Adrenal gland (tissue), 12 donors: Measurements from ENCODE around the gene C15orf39. TPM values are rescaled to one million over a fixed set of nuclear protein-coding genes. Genes with fewer than 3 reads are reported as not detected.
A peak's percentile ranks its signal among the peaks of the same experiment; 100 is the strongest.

ENCODE experiments used
- DNase-seq, 7 donors: peaks; one replicate each; pipeline ENCODE4 v3.0.0-alpha.2; 2019 to 2020
- H3K27ac ChIP-seq, 5 donors: fragments of 200-600 bp; sonication (generic) in 4 of 5; 1 replicate in 3 of 5; 2 replicates in 2 of 5; pipeline versions ENCODE4 v1.5.1 to v1.8.0; 2016 to 2020; ENCODE audit warnings: mild to moderate bottlenecking in 1 of 5
- H3K27me3 ChIP-seq: fragments of 200-600 bp; 2 replicates; pipeline ENCODE4 v1.8.0; 2021
- H3K36me3 ChIP-seq, 2 donors: fragments of 200-600 bp; replicated peaks in 1 of 2; 1 replicate in 1 of 2; 2 replicates in 1 of 2; pipeline versions ENCODE4 v1.5.1 to v1.8.0; 2018 to 2022
- H3K4me1 ChIP-seq, 2 donors: fragments of 200-600 bp; replicated peaks in 1 of 2; 1 replicate in 1 of 2; 2 replicates in 1 of 2; pipeline versions ENCODE4 v1.5.1 to v1.8.0; 2018 to 2021
- H3K4me3 ChIP-seq, 4 donors: fragments of 200-600 bp; sonication (generic) in 3 of 4; one replicate each; pipeline ENCODE4 v1.5.1; 2016 to 2018
- H3K9me3 ChIP-seq, 3 donors: fragments of 200-600 bp; sonication (generic) in 1 of 3; replicated peaks in 1 of 3; 1 replicate in 2 of 3; 2 replicates in 1 of 3; pipeline versions ENCODE4 v1.5.1 to v1.8.0; 2016 to 2021
- POLR2A ChIP-seq, 2 donors: fragments of 450-650 bp; IDR thresholded peaks; one replicate each; pipeline ENCODE4 v1.6.1; 2017; ENCODE audit warnings: antibody characterized with exemption in 2 of 2, mild to moderate bottlenecking in 2 of 2, moderate library complexity in 1 of 2
- WGBS, 4 donors: extraction: QIAGEN DNeasy Blood & Tissue Kit in 2 of 4; methylation state at CpG; one replicate each; pipeline versions ENCODE4 v1.1.5 to v1.1.7; 2013 to 2017; 5-methylcytosine and 5-hydroxymethylcytosine counted together
- intact Hi-C, 2 donors: fragments of 100-400 bp; cut with DNase I; formaldehyde crosslinking; loops; one replicate each; pipeline versions ENCODE4 v1.14.1 to v1.15.0; 2022 to 2023
- polyA plus RNA-seq, 3 donors: library from polyadenylated mRNA; stranded (reverse); fragments of 200-250 nt in 2 of 3; fragments of 350-450 nt in 1 of 3; fragmentation: Illumina TruSeq in 1 of 3; extraction: RNeasy Lipid Tissue Mini Kit (QIAGEN cat#74804) in 1 of 3; gene quantifications; one replicate each; pipeline ENCODE4 v1.2.3, GENCODE V29; 2013 to 2014
- total RNA-seq, 9 donors: library from RNA; depleted of rRNA in 4 of 9; stranded (reverse); fragments of >200 nt in 4 of 9; fragments of 120-200 nt in 1 of 9; fragmentation: NEBNext Ultra II Directional in 1 of 9; extraction: Animal tissue kit (Norgen Biotek cat#: 25700) in 1 of 9; gene quantifications; one replicate each; pipeline versions ENCODE4 v1.1.0 to v1.2.4, GENCODE V29; 2013 to 2023
- TF ChIP-seq, protein P1 (sequence below), 6 experiments: fragments of 450-650 bp in 4 of 6; fragments of 200-600 bp in 2 of 6; sonication (generic) in 1 of 6; IDR thresholded peaks; 1 replicate in 5 of 6; 2 replicates in 1 of 6; pipeline versions ENCODE4 v1.5.1 to v1.8.0; 2016 to 2021; ENCODE audit warnings: antibody characterized with exemption in 6 of 6, mild to moderate bottlenecking in 2 of 6, moderate library complexity in 1 of 6
- donor health status: healthy with polysubstance abuse.
- donor health status: Bipolar disorder and iron deficiency.
- donor health status: DM: yes; HTN: yes; CAD: no.
- donor health status: DM: no; HTN: no; CAD: no.
- donor health status: DM: no; HTN: no; CAD: no.
- donor health status: DM: yes; HTN: yes; CAD: no.

Gene C15orf39
- total and polyA plus RNA-seq, 12 donors, result 5.6 to 50.6 (median 29.8) TPM

DNA sequence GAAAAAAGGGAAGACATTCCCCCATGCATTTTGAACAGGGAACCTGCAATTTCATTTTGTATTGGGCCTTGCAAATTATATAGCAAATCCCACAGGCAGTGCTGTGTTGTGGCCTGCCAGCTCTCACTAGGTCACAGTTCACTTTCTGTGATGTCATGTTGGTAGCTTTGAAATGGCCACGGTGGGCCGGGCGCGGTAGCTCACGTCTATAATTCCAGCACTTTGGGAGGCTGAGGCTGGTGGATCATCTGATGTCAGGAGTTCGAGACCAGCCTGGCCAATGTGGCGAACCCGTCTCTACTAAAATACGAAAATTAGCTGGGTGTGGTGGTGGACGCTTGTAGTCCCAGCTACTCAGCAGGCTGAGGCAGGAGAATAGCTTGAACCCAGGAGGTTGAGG lies 27.0 kb upstream of the C15orf39 start:
- no peak overlapping the region for H3K27ac ChIP-seq

DNA sequence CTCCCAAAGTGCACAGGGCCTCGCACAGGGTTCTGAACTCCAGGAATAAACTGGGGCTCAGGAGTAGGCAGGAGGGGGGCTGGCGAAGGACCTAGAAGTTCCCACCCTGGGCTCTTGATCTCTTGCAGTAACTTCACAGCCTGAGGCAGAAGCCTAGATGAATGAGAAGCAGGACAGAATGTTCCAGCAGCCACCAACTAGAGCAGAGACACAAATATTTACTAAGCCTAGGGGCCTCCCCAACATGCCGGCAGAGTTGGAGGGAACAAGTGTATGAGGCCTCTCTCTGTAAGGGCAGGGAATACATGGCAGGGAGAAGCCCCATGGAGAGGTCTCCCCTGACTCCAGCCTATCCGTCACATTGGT lies 25.3 kb upstream of the C15orf39 start:
- Histone ChIP-seq H3K4me3 (no peak overlapping the region), H3K9me3 (no peaks in the 10 kb centered on the region), H3K27me3 (no peaks in the 10 kb centered on the region), H3K4me1 (peaks cover 6 to 14% of the 10 kb centered on the region in 2 donors), H3K27ac (no peak overlapping the region), H3K36me3 (no peaks in the 10 kb centered on the region)
- no peak for DNase-seq
- 83 to 91% (median 89%) methylated on average over 4 of the region's 4 CpGs for WGBS, 4 donors
- TF ChIP-seq, protein P1, sequence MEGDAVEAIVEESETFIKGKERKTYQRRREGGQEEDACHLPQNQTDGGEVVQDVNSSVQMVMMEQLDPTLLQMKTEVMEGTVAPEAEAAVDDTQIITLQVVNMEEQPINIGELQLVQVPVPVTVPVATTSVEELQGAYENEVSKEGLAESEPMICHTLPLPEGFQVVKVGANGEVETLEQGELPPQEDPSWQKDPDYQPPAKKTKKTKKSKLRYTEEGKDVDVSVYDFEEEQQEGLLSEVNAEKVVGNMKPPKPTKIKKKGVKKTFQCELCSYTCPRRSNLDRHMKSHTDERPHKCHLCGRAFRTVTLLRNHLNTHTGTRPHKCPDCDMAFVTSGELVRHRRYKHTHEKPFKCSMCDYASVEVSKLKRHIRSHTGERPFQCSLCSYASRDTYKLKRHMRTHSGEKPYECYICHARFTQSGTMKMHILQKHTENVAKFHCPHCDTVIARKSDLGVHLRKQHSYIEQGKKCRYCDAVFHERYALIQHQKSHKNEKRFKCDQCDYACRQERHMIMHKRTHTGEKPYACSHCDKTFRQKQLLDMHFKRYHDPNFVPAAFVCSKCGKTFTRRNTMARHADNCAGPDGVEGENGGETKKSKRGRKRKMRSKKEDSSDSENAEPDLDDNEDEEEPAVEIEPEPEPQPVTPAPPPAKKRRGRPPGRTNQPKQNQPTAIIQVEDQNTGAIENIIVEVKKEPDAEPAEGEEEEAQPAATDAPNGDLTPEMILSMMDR (IDR thresholded peaks at IDR 0.05), result no peak
- no peak for TF ChIP-seq POLR2A (IDR thresholded peaks at IDR 0.05)
- intact Hi-C loops, result no loop called here

More for the DNA sequence above, 27.0 kb upstream of the C15orf39 start:
- H3K36me3 ChIP-seq, result no peaks in the 10 kb centered on the region
- H3K4me3 ChIP-seq, result no peak overlapping the region
- intact Hi-C loops, result no loop called here
- H3K4me1 ChIP-seq, result peaks cover 0 to 14% of the 10 kb centered on the region in 2 donors
- no peak for DNase-seq
- WGBS, 4 donors, result 93 to 96% (median 94%) methylated on average over 7 to 10 of the region's 10 CpGs
- TF ChIP-seq, protein P1 (IDR thresholded peaks at IDR 0.05), result no peak
- no peak for TF ChIP-seq POLR2A (IDR thresholded peaks at IDR 0.05)
- H3K9me3 ChIP-seq, result no peaks in the 10 kb centered on the region
- H3K27me3 ChIP-seq, result no peaks in the 10 kb centered on the region

DNA sequence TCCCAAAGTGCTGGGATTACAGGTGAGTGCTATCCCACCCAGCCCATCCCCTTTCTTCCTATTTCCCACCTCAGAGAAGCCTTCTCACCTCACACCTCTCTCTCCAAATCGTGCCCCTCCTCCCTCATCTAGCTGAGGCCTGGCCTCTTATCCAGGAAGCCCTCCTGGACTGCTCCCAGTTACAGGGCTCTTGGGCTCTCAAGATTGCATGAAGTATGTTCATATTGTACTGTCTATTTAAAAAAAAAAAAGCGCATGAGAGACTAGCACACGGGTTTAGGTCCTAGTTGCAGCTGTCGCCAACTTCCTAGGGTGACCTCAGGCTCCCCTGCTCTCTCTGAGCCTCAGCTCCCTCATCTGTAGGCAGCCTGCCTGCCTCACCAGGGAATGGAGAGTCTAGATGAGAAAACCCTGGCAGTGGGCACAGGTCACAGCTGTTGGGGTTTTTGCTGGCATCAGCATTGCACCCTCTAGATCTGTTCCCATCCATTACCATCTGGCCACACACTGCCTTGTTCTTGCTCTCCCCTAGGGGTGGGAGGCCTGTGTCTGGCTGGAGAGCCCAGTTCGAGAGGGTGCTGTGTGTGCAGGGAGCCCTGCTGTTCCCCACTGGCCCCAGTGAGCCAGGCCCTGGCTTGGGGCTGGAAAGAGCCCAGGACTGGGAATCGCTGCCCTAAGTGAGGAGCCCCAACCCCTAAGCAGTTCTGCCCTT lies 24.2 kb upstream of the C15orf39 start:
- TF ChIP-seq, protein P1 (IDR thresholded peaks at IDR 0.05), result no peak
- no peak for TF ChIP-seq POLR2A (IDR thresholded peaks at IDR 0.05)

DNA sequence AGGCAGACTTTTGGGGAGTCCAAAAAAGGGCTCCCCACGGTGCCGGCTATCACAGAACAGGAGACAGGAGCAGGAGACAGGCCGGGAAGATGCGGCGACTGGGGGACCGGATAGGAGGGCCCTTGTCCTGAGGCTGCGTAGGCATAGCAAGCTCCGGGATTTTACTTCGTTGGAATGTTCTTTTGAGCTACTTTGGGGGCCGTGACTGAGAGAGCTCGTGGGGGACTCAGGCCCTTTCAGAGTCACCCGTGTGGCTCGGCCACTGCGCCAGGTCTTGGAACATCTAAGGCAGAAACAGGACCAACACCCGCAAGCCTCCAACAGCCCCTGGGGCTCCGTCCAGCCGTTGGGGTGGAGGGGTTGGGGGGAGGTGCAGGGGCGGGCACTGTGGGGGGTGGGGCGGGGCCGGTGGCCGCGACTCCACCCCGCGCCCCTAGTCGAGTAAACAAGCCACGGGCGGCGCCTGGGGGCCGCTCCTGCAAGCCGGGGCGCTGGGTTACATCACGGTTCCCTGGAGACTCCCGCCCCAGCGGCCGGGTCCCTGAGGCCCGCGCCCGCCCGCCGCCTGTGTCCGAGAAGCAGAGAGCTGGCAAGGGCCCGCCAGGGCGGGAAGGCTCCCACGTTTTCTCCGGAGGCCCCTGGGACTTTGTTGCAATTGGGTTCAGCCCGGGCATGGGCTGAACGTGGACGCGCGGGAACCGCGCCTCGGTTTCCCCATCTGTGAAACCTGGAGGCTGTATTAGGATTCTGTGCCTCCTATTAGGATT lies 23.3 kb upstream of the C15orf39 start:
- intact Hi-C loops, result no loop called here
- H3K9me3 ChIP-seq, result no peaks in the 10 kb centered on the region
- H3K27ac ChIP-seq, result peak overlapping the region in 1 of 5 donors; percentile 42
- peak overlapping the region in 1 of 4 donors; percentile 41 for H3K4me3 ChIP-seq
- peaks cover 6 to 14% of the 10 kb centered on the region in 2 donors for H3K4me1 ChIP-seq
- peak in 1 of 7 donors; percentile 24 for DNase-seq
- H3K36me3 ChIP-seq, result no peaks in the 10 kb centered on the region
- H3K27me3 ChIP-seq, result no peaks in the 10 kb centered on the region
- TF ChIP-seq POLR2A (IDR thresholded peaks at IDR 0.05), result no peak
- 39 to 56% (median 41%) methylated on average over 16 to 53 of the region's 53 CpGs for WGBS, 4 donors

More for the DNA sequence above, 24.2 kb upstream of the C15orf39 start:
- Histone ChIP-seq H3K4me3 (no peak overlapping the region), H3K9me3 (no peaks in the 10 kb centered on the region), H3K27me3 (no peaks in the 10 kb centered on the region), H3K4me1 (peaks cover 6 to 14% of the 10 kb centered on the region in 2 donors), H3K27ac (peak overlapping the region in 1 of 5 donors; percentile 42), H3K36me3 (no peaks in the 10 kb centered on the region)
- intact Hi-C loops, result no loop called here
- WGBS, 4 donors, result 65 to 77% (median 76%) methylated on average over 5 to 6 of the region's 6 CpGs
- DNase-seq, result no peak
